Occipital lobe (tissue), 3 donors: ENCODE measurements around the gene LRRC47. TPM values are rescaled to one million over a fixed set of nuclear protein-coding genes. Genes with fewer than 3 reads are reported as not detected.

Experiments
- DNase-seq: peaks from one replicate; lab custom pipeline; 2025; lab: John Stamatoyannopoulos, UW
- small RNA-seq: library from RNA; depleted of rRNA; stranded (forward); fragments of <200 nt; gene quantifications from one replicate; pipeline ENCODE3, GENCODE V24; 2014
- total RNA-seq: library from RNA; depleted of rRNA; stranded (reverse); fragments of >200 nt; gene quantifications from one replicate; pipeline ENCODE4 v1.2.3, GENCODE V29; 2014

LRRC47 gene
- total RNA-seq, 1 donor from 2014 or later = 31.4 TPM

- no peak for DNase-seq
Observed at GRCh38 chr1:3733883-3734589, 62.3 kb downstream of the LRRC47 start.

- no peak for DNase-seq
Observed at GRCh38 chr1:3733094-3733882, 63.0 kb downstream of the LRRC47 start.

GRCh38 chr1:3732434-3733093 is 63.7 kb downstream of the LRRC47 start:
- no peak for DNase-seq

GRCh38 chr1:3731583-3732433 is 64.5 kb downstream of the LRRC47 start:
- DNase-seq = no peak

- no peak for DNase-seq
Observed at GRCh38 chr1:3730543-3731247, 65.6 kb downstream of the LRRC47 start.

GRCh38 chr1:3729594-3730542 is 66.4 kb downstream of the LRRC47 start:
- no peak for DNase-seq

Small RNA genes within 50 kb of the gene (small RNA-seq; reads per million reads assigned to genes)
- gene RF02197 = not detected
- not detected for gene RN7SL574P

Other genes with a start within 250 kb of the LRRC47 start
- 6.4 TPM for gene MEGF6, start 185.0 kb downstream of the LRRC47 start, total RNA-seq
- gene TPRG1L, start 171.5 kb downstream of the LRRC47 start, total RNA-seq = 19.0 TPM
- 10.8 TPM for gene WRAP73, start 146.4 kb downstream of the LRRC47 start, total RNA-seq
- gene TP73, start 144.0 kb downstream of the LRRC47 start, total RNA-seq = 0.16 TPM
- gene CCDC27, start 44.0 kb downstream of the LRRC47 start, total RNA-seq = not detected
- gene SMIM1, start 23.7 kb downstream of the LRRC47 start, total RNA-seq = 2.0 TPM
- 16.7 TPM for gene CEP104, start 60.7 kb upstream of the LRRC47 start, total RNA-seq
- gene DFFB, start 61.0 kb upstream of the LRRC47 start, total RNA-seq = 12.6 TPM
- 17.3 TPM for gene C1orf174, start 103.8 kb upstream of the LRRC47 start, total RNA-seq